ENCODE measurements around the gene COA5.
A peak's percentile ranks its signal among the peaks of the same experiment; 100 is the strongest.

COA5 gene

DNA sequence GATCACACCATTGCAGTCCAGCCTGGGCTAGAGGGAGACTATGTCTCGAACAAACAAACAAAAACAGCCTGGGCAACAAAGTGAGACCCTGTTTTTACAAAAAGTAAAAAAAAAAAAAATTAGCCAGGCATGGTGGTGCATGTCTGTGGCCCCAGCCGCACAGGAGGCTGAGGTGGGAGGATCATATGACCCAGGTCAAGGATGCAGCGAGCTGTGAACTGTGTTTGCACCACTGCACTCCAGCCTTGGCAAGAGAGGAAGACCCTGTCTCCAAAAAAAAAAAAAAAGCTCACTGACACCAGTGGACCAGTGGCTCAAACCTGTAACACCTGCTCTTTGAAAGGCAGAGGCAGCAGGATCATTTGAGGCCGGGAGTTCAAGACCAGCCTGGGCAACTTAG is 40.1 kb upstream of the COA5 start:
- no peak for DNase-seq (ENCODE audit: low read depth)
- TF ChIP-seq, protein P1, sequence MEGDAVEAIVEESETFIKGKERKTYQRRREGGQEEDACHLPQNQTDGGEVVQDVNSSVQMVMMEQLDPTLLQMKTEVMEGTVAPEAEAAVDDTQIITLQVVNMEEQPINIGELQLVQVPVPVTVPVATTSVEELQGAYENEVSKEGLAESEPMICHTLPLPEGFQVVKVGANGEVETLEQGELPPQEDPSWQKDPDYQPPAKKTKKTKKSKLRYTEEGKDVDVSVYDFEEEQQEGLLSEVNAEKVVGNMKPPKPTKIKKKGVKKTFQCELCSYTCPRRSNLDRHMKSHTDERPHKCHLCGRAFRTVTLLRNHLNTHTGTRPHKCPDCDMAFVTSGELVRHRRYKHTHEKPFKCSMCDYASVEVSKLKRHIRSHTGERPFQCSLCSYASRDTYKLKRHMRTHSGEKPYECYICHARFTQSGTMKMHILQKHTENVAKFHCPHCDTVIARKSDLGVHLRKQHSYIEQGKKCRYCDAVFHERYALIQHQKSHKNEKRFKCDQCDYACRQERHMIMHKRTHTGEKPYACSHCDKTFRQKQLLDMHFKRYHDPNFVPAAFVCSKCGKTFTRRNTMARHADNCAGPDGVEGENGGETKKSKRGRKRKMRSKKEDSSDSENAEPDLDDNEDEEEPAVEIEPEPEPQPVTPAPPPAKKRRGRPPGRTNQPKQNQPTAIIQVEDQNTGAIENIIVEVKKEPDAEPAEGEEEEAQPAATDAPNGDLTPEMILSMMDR (IDR thresholded peaks at IDR 0.05; ENCODE audit: control insufficient read depth, extremely low read depth, insufficient read depth) = no peak
- H3K4me3 ChIP-seq (ENCODE audit: low read depth, low read length) = no peak overlapping the region

DNA sequence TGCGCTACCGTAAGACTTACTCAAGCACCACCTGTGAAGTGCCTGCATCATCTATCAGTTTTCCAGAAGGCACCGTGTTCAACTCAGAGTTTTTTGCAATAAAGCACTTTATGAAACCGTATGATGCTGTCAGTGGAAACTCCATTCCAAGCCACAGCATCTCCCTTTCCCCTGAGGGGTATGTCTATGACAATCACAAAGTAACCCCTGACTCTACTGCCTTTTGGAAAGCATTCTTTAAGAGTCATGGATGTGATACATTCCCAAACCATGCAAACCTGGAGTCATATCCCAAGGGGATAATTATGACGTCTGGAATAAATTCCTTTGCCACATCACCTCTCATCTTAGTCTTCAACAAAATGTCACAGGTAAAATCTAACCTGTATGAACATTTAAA is 39.3 kb upstream of the COA5 start:
- H3K4me3 ChIP-seq (ENCODE audit: low read depth, low read length) = no peak overlapping the region
- TF ChIP-seq, protein P1 (IDR thresholded peaks at IDR 0.05; ENCODE audit: control insufficient read depth, extremely low read depth, insufficient read depth) = no peak
- DNase-seq (ENCODE audit: low read depth) = no peak

DNA sequence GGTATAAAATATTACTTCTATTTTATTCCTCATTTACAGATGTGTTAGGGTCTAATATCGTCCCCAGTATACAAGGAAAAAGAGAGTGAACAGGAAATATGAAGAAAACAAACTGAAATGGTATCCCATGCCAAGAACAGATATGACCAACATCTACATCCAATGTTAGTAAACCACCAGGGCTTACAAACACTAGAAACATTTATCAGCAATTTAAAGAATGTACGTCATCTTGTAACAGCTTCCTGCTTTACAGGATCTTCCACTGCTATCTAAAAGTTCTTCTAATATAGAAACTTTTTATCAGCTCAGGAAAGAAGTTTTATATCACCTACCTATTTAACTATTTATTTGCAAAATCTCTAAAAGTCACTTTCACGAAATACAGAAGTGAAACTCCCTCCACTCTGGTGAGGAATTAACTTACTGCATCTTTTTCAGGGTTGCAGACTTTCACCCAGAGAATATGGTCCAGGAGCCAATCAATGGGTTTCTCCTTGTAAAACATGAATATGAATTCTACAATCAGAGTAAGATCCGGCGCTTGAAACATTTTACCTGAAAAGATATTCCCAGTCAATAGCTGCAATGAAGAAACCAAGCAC is 35.3 kb upstream of the COA5 start:
- no peak for DNase-seq (ENCODE audit: low read depth)
- no peak overlapping the region for H3K4me3 ChIP-seq (ENCODE audit: low read depth, low read length)
- TF ChIP-seq, protein P1 (IDR thresholded peaks at IDR 0.05; ENCODE audit: control insufficient read depth, extremely low read depth, insufficient read depth) = no peak

DNA sequence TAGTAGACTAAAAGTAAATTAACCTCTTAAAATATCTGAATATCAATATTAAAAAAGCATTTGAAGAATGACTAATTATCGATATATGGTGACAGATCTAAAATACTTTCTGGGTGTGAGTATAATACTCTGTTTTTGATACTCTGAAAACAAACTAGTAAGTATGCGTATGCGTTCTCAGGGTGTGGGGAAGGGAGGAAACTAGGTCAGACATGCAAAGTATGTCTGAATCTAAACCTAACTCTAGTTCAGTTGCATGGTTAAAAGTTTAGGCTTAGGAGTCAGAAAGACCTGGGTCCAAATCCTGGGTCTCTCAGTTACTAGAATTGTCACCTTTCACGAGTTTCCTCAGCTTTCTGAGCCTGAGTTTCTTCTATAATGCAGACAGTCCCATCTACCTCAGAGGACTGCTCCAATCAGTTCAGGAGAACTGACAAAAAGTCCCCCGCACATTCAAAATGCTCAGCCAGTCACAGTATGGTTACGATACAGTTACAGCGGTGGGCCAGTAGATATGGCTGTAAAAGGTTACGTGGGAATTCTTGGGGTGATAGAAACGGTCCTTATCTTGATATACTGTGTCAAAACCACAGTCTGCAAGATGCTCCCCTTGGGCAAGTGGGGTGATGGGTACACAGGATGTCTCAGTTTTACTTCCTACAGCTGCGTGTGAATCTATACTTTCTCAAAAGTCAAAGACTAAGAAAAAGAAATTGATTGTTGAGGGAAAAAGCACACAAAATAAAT is 29.3 kb upstream of the COA5 start:
- no peak for DNase-seq (ENCODE audit: low read depth)
- H3K4me3 ChIP-seq (ENCODE audit: low read depth, low read length) = no peak overlapping the region
- TF ChIP-seq, protein P1 (IDR thresholded peaks at IDR 0.05; ENCODE audit: control insufficient read depth, extremely low read depth, insufficient read depth) = no peak

DNA sequence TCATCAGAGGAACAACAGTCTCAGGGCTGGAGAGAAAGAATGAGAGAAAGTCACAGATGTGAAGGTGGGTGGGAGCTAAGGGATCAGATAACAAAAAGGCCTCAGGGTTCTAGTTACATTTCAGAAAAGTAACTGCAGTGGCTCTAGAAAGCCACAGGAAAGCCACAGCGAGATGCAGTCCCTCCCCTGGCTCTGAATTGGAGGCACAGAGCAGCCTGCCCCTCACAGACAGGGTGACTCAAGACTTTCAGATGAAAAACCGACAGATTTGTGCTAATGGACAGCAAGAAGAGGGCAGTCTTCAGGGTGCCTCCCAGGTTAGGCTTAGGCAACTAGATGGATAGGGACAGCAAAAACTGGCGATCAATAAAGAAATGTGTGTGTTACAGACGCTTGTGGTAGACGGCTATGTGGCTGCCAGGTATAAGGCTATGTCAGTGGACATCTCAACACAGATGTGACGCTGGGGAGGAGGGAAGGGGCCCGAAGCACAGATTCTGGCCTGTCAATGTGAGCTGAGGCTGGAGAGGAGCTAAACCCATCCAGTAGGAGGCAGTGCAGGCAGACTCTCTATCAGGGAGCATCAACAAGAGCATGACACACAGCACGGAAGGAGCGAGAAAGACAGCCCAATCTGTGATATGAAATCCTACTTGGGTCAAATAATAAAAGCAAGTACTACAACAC is 26.2 kb upstream of the COA5 start:
- no peak overlapping the region for H3K4me3 ChIP-seq (ENCODE audit: low read depth, low read length)
- no peak for DNase-seq (ENCODE audit: low read depth)
- TF ChIP-seq, protein P1 (IDR thresholded peaks at IDR 0.05; ENCODE audit: control insufficient read depth, extremely low read depth, insufficient read depth) = peak; percentile 46

DNA sequence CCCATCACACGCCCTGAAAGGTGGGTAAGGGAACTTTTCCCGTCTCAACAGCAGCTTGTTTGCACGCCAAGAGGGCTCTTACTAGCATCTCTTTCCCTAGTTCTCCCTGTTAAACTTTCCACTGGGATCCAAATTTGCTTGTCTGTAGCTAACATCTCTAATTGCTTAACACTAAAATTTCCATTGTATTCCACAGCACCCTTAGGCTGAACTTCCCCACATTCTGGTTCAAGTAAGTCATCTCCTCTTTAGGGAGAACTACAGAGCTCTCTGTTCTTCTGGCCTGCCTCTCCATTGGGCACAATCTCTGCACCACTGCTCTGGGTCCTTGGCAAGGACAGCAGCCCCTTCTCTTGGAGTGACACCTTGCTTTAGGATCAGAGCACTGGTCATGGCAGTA is 24.0 kb upstream of the COA5 start:
- no peak for DNase-seq (ENCODE audit: low read depth)
- H3K4me3 ChIP-seq (ENCODE audit: low read depth, low read length) = no peak overlapping the region
- TF ChIP-seq, protein P1 (IDR thresholded peaks at IDR 0.05; ENCODE audit: control insufficient read depth, extremely low read depth, insufficient read depth) = no peak
